Uterus (tissue), 2 donors: Measurements from ENCODE around the gene TDG.

Experiments
- POLR2A ChIP-seq, 2 donors: fragments of 450-650 bp; IDR thresholded peaks; one replicate each; pipeline ENCODE4 v1.6.1; 2016; ENCODE audit warnings: antibody characterized with exemption in 2 of 2, mild to moderate bottlenecking in 1 of 2, moderate library complexity in 1 of 2
- TF ChIP-seq, protein P1 (sequence below), 4 experiments: fragments of 200-600 bp in 2 of 4; fragments of 450-650 bp in 2 of 4; sonication (generic) in 2 of 4; IDR thresholded peaks; one replicate each; pipeline ENCODE4 v1.5.1; 2016 to 2019; ENCODE audit warnings: antibody characterized with exemption in 4 of 4, mild to moderate bottlenecking in 2 of 4, moderate library complexity in 1 of 4

DNA sequence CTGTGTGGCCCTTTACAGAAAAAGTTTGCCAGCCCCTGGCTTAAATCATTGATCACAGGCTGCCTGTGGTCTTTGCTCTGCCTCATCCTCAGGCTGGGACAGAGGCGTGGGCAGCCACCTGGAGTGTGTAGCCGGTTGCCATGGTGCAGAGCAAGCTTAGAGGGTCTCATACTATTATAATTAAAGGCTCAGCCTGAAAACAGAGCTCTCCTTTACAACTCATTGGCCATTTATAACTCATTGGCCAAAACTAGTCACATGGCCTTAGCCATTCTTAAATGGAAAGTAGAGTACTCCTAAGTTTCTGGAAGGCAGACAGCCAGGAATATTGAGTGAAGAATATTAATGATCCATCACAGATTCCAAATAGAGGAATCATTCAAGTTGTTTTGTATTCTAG lies 32.4 kb upstream of the TDG start:
- TF ChIP-seq POLR2A (IDR thresholded peaks at IDR 0.05) = no peak
- TF ChIP-seq, protein P1, sequence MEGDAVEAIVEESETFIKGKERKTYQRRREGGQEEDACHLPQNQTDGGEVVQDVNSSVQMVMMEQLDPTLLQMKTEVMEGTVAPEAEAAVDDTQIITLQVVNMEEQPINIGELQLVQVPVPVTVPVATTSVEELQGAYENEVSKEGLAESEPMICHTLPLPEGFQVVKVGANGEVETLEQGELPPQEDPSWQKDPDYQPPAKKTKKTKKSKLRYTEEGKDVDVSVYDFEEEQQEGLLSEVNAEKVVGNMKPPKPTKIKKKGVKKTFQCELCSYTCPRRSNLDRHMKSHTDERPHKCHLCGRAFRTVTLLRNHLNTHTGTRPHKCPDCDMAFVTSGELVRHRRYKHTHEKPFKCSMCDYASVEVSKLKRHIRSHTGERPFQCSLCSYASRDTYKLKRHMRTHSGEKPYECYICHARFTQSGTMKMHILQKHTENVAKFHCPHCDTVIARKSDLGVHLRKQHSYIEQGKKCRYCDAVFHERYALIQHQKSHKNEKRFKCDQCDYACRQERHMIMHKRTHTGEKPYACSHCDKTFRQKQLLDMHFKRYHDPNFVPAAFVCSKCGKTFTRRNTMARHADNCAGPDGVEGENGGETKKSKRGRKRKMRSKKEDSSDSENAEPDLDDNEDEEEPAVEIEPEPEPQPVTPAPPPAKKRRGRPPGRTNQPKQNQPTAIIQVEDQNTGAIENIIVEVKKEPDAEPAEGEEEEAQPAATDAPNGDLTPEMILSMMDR (IDR thresholded peaks at IDR 0.05) = no peak
